Dedifferentiated amniotic fluid mesenchymal stem cell (primary cell): Measurements from ENCODE around the gene DCAF8.
A peak's percentile ranks its signal among the peaks of the same experiment; 100 is the strongest.

Source experiments
- DNase-seq: peaks from one replicate; pipeline ENCODE4 v3.0.0-alpha.2; 2016; ENCODE audit errors: extremely low spot score

The DCAF8 gene

DNA sequence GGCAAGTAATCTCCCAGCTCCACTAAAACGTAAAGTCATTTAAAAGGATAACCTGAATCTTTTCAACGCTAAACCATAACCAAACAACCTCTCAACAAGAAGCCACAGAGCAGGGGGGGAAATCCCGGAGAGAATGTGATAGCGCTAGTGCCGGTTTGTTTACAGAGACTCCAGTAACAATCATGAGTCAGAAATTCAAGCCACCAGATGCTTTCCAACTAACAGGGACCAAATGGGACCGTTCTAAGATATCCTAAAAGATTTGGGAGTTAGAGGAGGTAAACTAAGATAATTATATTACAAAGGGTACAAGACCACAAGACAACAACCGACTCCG lies 825 bp downstream of the DCAF8 start:
- peak; percentile 75 for DNase-seq

DNA sequence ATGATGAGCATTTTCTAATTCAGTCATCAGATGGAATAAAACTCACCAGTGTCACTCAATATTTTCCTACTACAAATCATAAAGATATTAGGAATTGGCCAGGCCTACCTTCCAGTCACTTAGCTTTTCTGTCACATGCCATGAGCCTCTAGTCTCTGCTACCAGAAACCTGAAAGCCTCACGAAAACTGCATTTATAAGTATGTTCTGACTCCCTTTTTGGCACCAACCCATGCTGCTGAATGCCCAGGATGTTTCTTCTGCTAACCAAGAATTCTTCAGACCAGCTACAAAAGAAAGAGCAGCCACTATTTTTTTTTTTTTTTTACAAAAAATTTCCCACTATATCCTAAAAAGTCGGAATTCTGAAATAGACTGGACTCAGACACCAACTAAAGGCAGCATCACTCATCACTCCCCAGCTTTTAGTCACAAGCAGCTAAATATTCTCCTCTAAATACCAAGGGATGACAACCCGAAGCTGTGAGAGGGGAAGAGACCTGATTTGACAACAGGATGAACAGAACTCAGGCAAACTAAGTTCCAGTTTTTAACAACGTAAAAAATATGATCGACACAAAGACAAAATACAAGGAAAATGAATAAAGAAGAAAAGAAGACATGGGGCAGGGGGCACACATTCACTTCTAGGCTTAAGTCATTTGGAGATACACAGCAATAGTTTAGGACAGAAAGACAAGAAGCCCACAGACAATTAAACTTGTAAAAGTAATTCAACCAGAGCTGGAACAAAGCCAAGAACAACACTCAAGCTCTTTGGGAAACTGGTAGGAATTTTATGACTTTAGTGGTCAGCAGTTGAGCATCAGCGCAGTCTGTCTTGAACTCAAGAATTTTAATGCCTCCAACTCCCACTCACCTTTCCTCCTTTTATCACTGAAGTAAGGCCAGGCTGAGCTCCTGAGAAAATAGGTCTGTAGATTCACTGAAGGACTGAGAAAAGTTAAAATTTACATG lies 1.7 kb downstream of the DCAF8 start:
- peak; percentile 73 for DNase-seq

DNA sequence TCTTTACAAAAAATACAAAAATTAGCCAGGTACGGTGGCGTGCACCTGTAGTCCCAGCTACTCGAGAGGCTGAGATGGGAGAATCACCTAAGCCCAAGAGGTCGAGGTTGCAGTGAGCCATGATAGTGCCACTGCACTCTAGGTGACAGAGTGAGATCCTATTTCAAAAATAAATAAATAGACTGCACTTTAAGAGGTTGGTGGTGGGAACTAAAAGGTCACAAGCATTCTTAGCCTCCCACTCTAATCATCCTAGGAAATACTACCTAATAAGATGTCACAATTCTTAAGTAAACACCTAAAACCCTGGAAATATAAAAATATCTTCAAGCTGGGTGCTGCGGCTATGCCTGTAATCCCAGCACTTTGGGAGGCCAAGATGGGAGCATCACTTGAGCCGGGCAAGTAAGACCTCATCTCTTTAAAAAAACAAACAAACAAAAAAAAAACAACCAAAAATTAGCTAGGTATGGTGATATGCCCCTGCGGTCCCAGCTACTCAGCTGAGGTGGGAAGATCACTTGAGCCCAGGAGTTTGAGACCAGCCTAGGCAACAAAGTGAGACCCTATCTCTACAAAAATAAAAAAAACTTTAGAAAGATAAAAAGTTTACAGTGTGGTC lies 4.1 kb downstream of the DCAF8 start:
- no peak for DNase-seq

DNA sequence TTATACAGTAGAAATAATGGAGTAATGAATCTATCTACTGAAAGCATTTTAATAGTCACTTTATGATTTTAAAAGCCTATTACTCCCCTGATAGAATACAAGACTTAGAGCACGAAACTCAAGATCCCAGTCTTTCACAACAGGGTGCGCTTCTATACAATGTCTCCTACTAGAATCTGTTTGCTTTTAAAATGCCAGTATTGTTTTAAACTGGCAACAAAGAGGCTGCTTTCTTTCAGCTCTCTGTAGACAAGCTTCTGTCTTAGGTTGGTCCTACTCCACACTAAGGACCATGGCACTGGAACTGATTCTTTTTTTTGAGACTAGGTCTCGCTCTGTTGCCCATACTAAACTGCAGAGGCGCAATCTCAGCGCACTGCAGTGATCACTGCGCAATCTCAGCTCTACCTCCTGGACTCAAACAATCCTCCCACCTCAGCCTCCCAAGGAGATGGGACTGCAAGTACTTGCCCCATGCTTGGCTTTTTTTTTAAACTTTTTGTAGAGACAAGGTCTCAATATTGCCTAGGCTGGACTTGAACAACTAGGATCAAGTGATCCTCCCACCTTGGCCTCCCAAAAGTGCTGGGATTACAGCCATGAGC lies 4.8 kb downstream of the DCAF8 start:
- DNase-seq, result no peak

DNA sequence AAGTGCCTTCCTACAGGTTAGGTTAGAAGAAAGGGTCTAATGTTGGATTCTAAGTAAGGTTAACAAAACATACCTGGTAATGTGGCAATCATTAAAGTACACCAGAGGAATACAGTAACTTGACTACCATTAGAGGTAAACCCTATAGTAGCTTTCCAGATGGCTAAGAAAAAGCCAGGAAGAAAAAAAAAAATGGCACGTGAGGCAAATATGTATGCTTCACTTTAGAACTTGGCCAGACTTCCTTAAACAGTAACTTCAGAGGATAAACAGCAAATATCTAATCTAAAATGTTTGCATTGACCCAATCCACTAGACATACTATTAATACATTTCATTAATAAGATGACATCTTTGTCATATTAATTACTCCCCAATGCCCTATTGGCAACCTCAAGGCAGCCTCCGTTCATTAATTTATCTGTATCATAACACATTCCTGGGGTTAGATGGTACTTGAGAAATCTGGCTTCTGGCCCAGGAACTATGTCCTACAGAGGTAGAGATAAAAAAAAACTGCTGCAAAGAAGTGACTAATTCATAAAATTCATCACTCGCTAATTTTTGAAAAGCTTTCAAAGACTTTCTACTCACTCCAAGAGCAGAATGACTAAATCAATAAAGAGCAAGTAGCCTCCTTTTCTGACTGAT lies 5.8 kb downstream of the DCAF8 start:
- no peak for DNase-seq

DNA sequence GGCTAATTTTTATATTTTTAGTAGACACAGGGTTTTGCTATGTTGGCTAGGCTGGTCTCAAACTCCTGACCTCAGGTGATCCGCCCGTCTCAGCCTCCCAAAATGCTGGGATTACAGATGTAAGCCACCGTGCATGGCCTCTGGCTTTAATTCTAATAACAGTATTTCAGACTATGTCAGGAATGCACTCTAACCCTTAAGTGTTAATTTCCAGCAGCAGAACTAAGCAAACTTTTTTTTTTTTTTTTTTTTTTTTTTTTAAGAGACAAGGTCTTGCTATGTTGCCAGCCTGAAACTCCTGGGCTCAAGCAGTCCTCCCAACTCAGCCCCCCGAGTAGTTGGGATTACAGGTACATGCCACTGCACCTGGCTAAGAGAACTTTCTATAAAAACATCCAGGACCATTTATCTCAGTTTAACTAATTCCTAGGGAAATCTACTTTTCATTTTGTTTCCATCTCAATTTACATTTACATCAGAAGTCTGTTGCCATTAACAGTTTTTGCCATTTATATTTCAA lies 6.5 kb downstream of the DCAF8 start:
- no peak for DNase-seq

DNA sequence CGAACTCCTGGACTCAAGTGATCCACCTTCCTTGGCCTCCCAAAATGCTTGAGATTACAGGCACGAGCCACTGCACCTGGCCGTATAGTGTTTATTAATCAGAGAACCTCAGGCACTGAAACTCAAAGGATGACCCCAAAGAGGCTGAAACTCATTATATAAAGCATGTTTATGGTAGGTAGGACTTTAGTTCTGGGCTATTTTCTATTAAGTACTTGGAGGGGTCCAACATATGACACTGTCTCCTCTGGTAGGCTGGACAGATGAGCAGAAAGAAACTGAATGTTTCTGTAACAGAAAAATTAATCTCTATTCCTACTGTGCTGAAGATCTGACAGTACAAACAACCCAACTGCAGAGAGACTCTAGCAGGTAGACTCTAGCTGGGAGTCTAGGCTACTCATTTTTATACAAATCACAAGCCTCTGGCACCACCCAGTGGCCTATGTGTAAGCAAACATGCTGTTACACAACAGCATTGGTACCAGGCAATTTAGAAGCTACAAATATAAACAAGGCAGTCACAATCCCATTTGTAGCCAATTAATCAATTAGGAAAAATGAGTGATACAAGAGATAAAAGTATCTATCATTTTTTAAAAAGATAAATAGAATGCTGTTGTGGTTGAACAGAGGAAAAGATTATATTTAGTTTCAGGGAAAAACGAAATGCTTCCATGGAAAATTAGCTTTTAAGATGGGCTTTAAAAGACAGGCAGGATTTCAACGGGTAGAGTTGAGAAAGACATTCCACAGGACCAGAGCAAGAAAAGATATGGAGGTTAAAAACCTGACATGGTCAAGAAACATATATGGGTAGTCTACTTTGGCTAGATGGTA lies 10.4 kb downstream of the DCAF8 start:
- peak; percentile 75 for DNase-seq

DNA sequence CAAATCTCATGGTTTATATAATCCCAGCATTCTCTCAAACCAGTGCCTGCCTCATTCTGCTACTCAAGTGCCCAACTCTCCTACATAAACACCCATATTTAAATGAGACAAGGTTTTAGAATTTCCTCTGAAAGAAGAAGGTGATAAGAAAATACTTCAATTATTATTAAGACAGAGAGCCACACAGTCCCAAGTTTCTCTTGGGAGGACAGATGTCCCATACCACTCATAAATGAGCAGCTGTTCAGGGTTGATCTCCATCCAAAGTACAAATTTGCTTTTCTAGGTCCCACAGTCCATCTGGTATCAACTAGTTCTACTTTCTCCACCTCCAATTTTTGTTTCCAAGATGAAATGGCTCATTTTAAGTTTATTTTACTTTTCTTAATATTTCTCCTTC lies 11.3 kb downstream of the DCAF8 start:
- DNase-seq, result no peak

DNA sequence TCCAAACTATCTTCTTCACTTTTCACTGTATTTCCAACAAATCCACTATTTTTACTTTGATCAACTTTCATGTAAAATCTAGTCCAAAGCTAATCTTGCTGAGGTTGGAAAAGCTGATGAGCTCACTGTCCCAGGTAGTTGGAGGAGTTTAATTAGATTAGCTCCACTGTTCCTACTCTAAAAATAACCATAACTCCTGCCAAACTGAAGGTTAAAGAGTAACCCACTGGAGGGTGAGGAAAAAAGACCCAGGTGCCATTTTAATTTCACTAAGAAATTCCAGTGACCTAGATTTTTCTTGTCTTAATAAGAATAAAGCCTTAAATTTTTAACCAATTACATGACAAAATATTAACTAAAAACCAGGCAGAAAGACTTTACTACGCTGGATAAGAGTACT lies 15.3 kb downstream of the DCAF8 start:
- DNase-seq, result no peak

DNA sequence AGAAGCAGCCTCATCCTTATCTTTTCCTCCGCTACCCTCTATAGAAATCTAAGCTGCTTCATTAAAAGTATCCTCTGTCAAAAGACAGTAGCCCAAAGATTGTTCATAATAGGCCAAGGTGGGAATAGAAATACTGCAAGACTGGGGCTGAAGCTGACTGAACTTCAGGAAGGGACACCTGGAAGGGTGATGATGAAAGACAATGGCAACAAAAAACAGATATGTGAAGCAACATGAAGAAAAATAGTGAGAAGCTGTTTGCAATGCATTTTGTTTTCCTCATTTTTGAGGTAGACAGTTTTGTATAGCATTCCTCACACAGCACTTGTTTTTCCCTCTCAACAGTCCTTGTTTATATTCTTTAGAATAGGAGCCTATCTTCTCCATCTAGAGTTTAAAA lies 16.9 kb downstream of the DCAF8 start:
- no peak for DNase-seq

DNA sequence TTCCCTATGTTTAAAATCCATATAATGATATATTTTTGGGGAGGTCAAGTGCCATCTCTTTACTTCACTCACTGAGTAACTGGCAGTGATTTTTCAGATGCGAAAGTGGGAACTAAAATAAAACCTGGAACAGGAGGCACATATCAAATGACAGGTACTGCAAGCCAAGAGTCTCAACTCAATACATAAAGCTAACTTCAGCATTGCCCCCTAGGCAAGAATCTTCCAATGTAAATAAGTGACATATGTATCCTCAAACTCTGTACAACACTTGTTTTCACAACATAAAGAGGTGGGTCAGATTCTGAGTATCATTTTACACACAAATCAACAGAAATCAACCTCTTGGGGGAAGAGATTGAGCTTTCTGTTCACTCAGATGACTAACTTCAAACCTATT lies 18.1 kb downstream of the DCAF8 start:
- no peak for DNase-seq

DNA sequence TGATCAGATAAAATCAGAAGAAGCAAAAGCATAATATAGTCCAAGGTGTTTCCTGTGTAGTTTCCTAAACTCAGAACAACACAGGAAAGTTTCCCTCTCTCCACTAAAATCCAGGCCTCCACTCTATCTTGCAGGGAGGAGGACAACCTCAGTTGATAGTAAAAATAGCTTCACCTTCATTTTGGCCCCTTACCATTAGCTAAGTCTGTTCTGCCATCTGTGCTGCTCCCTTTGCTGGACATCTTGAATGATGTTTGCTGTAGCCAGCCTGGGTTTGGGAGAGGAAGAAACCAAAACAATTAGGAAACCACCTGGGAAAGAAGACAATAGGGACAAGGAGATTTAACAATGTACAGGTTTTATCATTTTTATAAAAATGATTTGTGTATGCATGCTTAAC lies 18.6 kb downstream of the DCAF8 start:
- DNase-seq, result no peak

DNA sequence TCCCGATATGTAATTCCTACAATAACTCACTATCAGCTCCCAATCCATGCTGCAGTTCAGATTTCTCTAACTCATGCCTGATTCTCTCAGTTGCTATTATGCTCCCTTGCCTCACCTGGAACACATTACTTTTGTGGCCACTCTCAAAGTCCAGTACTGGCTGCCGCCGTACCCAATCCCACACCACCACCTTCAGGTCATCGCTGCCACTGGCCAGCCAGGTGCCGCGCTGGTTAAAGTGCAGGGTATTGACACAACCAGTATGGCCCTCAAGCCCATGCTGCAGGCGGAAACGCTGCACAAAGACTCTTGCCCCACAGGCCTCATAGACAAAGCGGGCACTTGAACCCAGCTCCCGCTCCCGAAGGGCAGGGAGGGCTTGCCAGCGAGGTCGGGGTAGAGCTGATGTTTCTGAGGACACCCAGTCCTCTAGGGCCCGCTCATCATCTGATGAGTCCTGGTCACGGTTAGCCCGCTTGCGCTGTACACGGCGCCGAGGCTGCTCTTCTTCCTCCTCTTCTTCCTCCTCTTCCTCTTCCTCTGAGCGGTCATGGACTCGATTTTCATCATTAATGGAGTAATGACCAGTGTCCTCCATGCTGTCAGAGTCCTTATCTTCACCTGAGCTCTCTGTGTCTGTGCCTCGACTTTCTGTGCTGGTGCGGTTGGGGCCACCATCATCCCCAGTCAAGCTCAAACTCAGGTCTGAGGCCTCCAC lies 22.6 kb downstream of the DCAF8 start:
- no peak for DNase-seq

DNA sequence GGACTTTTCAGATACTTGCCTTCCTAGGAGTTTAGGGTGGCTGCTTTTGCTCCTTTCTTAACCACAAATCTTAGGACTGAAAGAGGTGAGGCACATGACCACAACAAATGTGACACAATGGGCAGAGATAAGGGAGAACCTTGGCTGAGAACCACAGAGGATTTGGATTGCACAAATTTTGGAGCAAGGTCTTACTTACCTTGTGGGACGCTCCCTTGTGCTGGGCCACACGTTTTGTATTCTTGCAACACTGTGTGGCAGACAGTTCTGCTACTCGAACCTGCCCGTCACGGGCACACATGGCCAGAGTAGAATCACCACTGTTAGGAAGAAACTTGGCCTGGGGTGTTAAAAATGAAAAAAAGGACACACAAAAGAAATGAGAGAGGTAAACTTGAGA lies 23.9 kb downstream of the DCAF8 start:
- DNase-seq, result no peak

DNA sequence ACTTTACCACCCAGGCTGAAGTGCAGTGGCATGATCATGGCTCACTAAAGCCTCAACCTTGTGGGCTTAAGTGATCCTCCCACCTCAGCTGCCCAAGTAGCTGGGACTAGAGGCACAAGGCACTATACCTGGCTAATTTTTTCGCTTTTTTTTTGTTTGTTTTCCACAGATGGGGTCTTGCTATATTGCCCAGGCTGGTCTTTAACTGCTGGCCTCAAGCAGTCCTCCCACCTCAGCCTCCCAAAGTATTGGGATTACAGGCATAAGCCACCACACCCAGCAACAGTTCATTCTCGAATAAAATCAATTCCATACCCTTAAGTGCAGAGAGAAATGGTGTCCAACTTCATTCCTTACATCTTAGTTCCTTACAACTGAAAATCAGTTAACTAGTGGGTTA lies 24.8 kb downstream of the DCAF8 start:
- no peak for DNase-seq

DNA sequence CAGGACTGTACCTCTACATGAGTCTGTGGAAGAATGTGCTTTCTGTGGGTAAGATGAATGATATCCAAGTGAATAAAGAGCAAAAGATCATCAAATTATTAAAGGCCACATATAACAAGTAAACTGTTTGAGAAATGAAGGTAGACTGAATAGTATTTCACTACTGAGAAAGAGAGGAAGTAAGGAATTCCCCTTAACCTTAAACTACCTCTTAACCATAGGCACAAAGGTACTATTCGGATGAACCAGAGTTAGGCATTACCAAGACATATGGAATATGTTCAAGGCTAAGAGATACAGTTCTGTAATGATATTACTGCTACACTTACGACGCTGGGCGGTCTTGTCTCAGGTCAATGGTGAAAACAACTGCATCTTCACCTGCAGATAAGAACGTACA lies 25.5 kb downstream of the DCAF8 start:
- no peak for DNase-seq

DNA sequence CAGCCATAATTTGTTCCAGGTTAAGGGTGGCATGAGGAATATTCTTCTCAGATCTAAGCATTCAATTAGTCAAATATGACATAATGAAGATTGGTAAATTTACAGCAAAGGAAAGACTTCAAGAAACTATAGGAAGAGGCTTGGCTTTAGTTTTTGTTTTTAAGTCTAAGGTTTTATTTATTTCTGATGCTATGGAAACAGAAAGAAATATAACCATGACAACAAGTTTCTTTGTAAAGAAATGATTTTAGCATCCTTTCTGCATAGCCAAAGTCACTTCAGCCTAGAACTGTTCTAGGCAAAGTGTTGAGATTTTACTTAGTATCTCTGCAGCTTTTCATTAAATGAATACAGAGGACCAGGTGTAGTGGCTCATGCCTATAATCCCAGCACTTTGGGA lies 29.4 kb downstream of the DCAF8 start:
- no peak for DNase-seq

DNA sequence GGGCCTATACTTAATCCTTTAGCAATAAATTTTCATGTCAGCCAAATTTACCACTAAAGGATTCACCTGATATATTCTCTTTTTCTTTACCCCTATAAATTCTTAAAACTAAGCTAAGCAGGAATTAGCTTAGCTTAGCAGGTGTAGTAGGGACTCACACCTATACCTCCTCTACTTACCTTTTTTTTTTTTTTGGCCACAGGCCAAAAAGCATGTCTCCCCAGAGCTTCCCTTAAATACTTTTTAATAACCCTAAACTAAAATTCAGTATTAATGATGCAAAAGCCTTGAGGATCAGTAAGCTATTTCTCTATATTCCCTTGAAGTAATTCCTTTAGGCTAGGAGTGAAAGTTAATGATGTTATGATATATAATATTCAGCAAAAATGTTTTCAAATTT lies 33.9 kb downstream of the DCAF8 start:
- DNase-seq, result no peak

DNA sequence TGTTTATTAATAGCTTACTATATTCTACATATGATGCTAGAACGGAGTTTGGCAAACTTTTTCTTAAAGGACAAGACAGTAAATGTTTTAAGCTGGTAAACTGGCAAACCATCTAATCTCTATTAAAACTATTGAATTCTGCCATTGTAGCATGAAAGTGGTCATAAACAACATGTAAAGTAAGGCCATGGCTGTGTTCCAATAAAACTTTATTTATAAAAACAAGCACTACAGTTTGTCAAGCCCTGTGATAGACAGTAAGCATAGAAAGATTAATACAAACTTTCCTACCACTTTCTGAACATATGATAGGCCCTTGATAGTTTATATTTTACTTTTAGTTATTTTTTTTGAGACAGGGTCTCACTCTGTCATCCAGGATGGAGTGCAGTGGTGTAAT lies 34.8 kb downstream of the DCAF8 start:
- no peak for DNase-seq

DNA sequence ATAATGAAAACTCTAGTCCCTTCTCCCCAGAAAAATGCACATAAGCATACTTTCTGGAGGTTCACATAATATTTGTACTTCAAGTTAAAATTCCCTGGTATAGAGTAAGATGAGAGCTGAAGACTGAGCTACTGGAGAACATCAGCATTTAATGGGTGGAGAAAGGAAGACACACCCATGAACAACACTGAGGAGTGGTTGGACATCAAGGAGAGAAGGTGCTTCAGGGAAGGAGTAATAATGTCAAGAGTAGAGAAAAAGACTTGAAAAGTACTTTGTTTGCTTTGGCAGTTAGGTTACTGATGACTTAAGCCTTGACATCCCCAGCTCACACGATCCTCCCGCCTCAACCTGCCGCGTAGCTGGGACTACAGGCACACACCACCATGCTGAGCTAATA lies 35.3 kb downstream of the DCAF8 start:
- no peak for DNase-seq

DNA sequence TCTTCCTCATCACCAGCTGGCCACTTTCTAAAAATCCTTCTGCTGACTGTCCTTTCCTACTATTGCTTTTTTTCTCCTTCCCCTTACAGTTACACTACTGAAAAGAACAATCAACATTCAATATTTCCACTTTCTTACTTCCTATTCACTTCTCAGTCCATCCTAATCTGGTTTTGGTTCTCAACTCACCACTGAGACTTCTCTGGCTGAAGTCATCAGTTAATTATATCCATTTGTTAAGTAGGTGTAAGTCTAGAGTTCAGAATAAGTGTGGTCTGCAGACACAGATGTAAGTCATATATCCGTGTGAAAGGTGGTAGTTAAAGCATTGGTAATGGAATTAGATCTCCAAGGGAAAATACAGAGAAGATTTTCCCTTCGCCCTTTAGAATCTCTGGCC lies 35.7 kb downstream of the DCAF8 start:
- DNase-seq, result no peak
